Measurements from ENCODE around the gene PHF19. TPM values are rescaled to one million over a fixed set of nuclear protein-coding genes. Genes with fewer than 3 reads are reported as not detected.

The PHF19 gene
- total RNA-seq, 1 experiment from 2014 or later: 62.8 TPM

DNA sequence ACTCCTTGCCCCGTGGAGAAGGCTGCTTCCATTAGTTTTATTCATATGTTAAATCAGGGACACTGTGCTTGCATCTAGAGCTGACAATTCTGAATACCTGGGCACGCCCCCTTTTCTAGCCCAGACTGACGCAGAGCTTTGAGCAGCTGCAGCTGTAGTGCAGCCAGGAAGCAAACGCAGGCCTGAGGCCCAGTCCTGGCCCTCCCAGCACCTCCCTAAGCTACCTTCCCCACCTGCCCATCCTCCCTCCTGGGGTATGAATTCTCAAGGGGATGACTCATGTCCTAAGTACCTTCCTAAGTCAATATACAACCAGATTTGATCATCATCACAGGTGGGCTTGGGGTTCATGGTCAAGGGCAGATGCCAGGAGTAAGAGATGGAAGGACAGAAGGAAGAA is 3.5 kb downstream of the PHF19 start:
- peak; percentile 54 for DNase-seq (ENCODE audit: low read depth)

- no peak for DNase-seq (ENCODE audit: low read depth)
These were observed 4.0 kb downstream of the PHF19 start for GRCh38 chr9:120872791-120873502.

- DNase-seq (ENCODE audit: low read depth): no peak
These were observed 6.8 kb downstream of the PHF19 start for GRCh38 chr9:120870206-120870605.

- no peak for DNase-seq (ENCODE audit: low read depth)
These were observed 7.3 kb downstream of the PHF19 start for GRCh38 chr9:120869726-120870125.

- no peak for DNase-seq (ENCODE audit: low read depth)
These were observed 7.7 kb downstream of the PHF19 start for GRCh38 chr9:120869360-120869687.

- no peak for DNase-seq (ENCODE audit: low read depth)
These were observed 8.2 kb downstream of the PHF19 start for GRCh38 chr9:120868676-120869359.

- DNase-seq (ENCODE audit: low read depth): no peak
These were observed 8.7 kb downstream of the PHF19 start for GRCh38 chr9:120868339-120868675.

- DNase-seq (ENCODE audit: low read depth): no peak
These were observed 9.2 kb downstream of the PHF19 start for GRCh38 chr9:120867676-120868338.

GRCh38 chr9:120866651-120867050 is 10.3 kb downstream of the PHF19 start:
- DNase-seq (ENCODE audit: low read depth): no peak

- no peak for DNase-seq (ENCODE audit: low read depth)
These were observed 11.2 kb downstream of the PHF19 start for GRCh38 chr9:120865809-120866208.

GRCh38 chr9:120865176-120865575 is 11.8 kb downstream of the PHF19 start:
- DNase-seq (ENCODE audit: low read depth): no peak

- DNase-seq (ENCODE audit: low read depth): no peak
These were observed 12.3 kb downstream of the PHF19 start for GRCh38 chr9:120864719-120865118.

- no peak for DNase-seq (ENCODE audit: low read depth)
These were observed 13.2 kb downstream of the PHF19 start for GRCh38 chr9:120863833-120864232.

GRCh38 chr9:120862452-120862851 is 14.5 kb downstream of the PHF19 start:
- no peak for DNase-seq (ENCODE audit: low read depth)

DNA sequence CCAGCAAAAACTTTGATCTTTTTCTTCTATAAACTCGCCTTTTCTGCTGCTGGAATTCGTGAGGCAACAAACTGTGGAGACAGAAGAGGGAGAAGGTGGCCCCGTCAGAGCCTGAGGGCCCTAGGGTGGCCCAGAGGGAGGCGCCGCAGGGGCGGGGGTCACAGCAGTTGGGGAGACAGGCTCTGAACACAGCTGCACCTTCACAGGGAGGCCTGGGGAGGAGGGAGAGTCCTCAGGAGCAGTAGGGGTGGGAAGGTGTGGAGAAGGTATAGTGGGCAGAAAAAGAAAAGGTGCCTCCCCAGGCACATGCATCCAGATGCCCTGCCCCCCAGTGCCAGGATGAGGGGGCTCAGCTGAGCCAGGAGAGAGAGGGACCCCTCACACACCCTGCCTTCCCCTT is 15.1 kb downstream of the PHF19 start:
- DNase-seq (ENCODE audit: low read depth): no peak

- DNase-seq (ENCODE audit: low read depth): no peak
These were observed 16.9 kb downstream of the PHF19 start for GRCh38 chr9:120860083-120860482.

DNA sequence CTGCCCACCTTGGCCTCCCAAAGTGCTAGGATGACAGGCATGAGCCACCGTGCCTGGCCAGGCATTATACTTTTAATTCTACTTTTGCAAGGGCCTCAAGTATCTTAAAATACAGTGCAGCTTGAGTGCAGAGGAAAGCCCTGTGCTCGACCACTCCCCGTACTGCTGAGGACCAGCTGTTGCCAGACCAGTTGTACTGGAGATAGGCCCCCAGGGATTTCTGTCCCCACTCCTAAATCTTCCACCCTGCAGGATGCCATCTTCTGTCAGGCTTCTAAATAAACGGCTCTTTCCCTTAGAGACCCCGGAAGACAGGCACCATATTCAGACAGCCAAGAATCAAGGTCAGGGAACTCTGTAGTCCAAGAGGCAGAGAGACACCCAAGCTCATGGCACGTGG is 17.6 kb downstream of the PHF19 start:
- DNase-seq (ENCODE audit: low read depth): no peak

- no peak for DNase-seq (ENCODE audit: low read depth)
These were observed 19.1 kb downstream of the PHF19 start for GRCh38 chr9:120857902-120858301.

- DNase-seq (ENCODE audit: low read depth): no peak
These were observed 19.5 kb downstream of the PHF19 start for GRCh38 chr9:120857481-120857880.

DNA sequence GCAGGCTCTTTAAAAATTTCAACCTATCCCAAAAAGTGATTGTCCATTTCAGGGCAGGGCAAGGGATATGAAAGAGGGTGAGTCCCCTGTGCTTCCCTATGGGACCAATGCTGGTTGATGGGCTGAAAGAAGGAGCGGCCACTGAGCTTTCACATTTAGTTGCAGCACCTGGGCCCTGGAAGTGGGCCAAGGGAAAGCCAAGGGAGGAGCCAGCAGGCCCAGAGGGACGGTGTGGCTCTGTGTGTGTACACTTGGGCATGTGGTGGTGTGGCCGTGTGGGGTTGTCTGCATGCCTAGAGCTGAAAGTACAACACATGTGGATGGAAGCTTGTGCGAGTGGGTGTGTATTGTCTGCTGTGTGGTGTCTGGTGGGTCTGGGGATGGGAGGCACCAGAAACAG is 20.3 kb downstream of the PHF19 start:
- DNase-seq (ENCODE audit: low read depth): no peak

- DNase-seq (ENCODE audit: low read depth): no peak
These were observed 20.9 kb downstream of the PHF19 start for GRCh38 chr9:120855827-120856670.

GRCh38 chr9:120854596-120855327 is 22.2 kb downstream of the PHF19 start:
- DNase-seq (ENCODE audit: low read depth): no peak
